HG03469 (cell line): Measurements from ENCODE around the gene DSCAM.
"Not testable (repeated sequence)": the region's sequence is repeated elsewhere in the genome, so short reads cannot be mapped to it uniquely, and the experiment has no call there.

ENCODE experiments used
- ATAC-seq: cut with Tn5 transposase; IDR thresholded peaks from one replicate; pipeline ENCODE4 v1.9.1; 2021; ENCODE audit warnings: mild to moderate bottlenecking, moderate library complexity, moderate number of reproducible peaks; ENCODE audit not compliant: unreplicated experiment

The DSCAM gene

DNA sequence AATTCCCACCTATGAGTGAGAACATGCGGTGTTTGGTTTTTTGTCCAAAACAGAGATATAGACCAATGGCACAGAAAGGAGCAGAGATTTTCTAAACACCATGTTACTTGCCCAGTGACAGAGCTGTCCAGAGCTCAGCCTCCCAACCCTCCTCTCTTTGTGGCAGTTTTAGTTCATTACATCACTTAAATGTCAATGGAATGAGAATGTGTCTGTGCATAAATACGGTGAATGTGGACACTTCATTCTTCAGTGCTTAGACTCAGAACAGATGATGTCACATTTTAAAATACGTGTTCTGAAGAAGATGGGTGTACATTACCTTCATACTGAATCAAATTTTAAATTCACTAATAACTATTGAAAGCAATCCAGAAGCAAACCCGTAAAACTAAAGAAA lies 374.9 kb downstream of the DSCAM start:
- ATAC-seq, result no peak

DNA sequence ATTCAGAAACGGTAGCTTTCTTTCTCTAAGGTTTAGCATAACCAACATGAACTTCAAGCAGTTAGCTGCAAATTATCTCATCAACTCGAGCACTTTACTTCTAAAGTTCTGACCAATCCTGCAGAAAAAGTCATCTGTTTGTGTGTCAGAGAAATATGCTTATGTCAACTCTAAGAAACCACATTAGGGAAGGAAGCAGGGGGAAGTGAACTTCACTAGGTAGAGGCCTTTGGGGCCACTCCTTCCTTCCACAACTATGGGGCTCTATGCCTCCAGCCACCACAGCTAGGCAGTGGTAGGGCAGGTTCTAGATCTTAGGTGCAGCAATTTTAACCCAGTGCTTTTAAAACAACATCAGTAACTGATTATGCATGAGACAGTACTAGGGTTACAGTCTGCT lies 375.9 kb downstream of the DSCAM start:
- no peak for ATAC-seq

DNA sequence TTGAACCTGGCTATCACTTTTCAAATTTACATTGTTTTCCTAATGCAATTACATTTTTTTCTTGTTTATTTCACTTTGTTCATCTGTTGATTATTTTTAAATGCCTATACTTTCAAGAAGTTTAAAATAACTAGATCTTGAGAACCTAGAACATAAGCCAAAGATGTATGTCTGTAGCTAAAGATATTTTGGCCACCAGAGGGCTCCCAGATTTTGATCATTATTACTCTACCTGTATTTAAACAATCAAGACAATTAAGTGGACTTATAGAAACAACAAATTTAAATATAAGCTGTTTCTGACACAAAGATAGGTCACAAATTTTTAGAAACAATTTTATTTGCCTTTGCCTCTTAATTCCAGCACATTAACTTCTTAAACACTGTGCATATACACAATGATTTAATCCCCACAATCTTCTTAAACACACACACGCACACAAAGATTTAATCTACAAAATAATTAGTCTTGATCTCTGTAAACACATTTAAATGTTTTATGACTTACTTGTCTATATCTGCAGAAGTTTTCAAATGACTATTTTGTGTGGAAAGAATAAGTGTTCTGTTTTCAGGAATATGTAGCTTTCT lies 380.0 kb downstream of the DSCAM start:
- ATAC-seq, result no peak

DNA sequence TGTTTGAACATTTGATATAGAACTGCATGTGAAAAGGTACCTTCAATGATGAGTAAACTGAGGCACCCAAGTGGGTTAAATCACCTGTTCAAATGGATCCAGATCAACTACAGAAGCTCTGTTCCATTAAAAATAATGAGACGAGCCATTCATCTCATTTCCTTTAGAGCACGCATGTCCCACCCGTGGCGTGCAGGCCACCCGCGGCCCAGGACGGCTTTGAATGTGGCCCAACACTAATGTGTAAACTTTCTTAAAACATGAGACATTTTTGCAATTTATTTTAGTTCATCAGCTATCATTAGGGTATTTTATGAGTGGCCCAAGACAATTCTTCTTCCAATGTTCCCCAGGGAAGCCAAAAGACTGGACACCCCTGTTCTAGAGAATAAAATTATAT lies 381.6 kb downstream of the DSCAM start:
- ATAC-seq, result no peak

GRCh38 chr21:40463176-40463575 lies 383.8 kb downstream of the DSCAM start:
- ATAC-seq, result no peak

GRCh38 chr21:40461008-40461407 lies 385.9 kb downstream of the DSCAM start:
- ATAC-seq, result no peak

DNA sequence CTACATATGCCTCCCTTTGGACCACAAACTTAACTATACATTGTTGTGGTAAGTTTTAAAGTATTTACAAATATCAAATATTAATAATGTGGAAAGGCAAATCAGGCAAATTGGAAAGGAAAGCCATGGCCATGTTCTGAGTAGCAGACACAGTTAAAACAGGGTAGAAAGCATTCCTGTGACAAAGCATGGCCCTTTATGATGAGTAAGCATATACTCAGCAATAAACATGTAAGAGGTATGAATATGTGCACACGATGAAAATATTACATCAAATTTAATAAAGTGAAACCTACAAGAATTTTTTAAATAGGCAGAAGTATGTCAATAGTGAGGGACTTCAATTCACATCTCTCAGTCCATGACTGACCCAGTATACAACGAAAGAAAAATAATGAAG lies 389.2 kb downstream of the DSCAM start:
- no peak for ATAC-seq

DNA sequence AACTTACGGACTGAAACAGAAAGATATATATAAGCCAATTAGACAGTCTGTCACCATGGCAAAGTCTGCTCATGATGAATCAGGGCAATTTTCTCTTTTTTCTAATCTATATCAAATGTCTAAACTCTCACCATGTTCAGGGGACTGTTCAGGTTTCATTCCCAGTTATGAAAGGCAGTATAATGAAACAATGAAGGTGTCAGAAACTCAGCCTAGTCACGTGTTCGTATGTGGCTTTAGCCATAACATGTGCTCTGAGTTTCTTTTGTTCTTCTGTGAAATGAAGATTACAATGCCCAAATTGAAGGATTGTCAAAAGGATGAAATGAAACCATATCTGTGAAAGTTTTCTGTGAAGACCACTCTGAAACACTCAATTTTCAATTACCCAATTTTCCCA lies 392.9 kb downstream of the DSCAM start:
- ATAC-seq, result no peak

DNA sequence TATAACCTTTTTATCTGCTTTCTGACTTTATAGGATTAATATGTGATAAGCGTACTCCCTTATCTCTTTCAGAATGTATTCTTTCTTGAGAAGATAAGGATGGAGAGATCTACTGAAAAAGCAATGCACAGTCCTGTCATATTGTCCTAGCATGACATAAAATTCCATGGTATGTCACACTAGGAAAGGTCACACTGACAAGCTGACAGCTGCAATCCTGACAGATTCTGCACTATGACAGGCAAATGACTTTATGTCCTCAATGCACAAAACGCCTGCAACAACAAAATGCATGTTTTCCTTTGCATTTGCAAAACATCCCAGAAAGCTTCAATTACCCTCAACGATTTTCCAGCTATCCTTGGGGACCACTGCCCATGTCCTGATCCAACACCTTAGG lies 393.8 kb downstream of the DSCAM start:
- no peak for ATAC-seq

- no peak for ATAC-seq
Observed at GRCh38 chr21:40452548-40452947, 394.4 kb downstream of the DSCAM start.

- no peak for ATAC-seq
Observed at GRCh38 chr21:40447016-40447415, 399.9 kb downstream of the DSCAM start.

- no peak for ATAC-seq
Observed at GRCh38 chr21:40445349-40445921, 401.5 kb downstream of the DSCAM start.

GRCh38 chr21:40439581-40439980 lies 407.4 kb downstream of the DSCAM start:
- not testable (repeated sequence) for ATAC-seq

DNA sequence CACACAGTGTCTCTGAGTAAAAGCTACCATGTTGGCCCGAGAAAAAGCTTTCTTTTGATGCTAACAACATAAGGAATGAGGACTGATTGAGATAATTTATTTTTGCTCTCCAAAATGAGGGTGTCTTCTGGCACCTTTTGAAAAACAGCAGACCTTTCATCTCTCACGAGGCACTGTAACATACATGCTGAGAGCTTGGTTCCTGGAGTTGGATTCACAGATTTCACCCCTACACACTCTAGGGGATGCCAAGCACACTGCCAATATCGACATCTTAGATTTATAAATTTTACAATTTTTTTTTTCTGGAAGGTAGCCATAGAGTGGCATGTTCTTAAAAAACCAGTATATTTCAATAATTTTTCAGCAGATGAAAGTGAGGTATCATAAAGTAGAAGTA lies 408.3 kb downstream of the DSCAM start:
- ATAC-seq, result no peak

GRCh38 chr21:40436261-40436660 lies 410.7 kb downstream of the DSCAM start:
- no peak for ATAC-seq

GRCh38 chr21:40433538-40433937 lies 413.4 kb downstream of the DSCAM start:
- no peak for ATAC-seq

- no peak for ATAC-seq
Observed at GRCh38 chr21:40425981-40426380, 421.0 kb downstream of the DSCAM start.

DNA sequence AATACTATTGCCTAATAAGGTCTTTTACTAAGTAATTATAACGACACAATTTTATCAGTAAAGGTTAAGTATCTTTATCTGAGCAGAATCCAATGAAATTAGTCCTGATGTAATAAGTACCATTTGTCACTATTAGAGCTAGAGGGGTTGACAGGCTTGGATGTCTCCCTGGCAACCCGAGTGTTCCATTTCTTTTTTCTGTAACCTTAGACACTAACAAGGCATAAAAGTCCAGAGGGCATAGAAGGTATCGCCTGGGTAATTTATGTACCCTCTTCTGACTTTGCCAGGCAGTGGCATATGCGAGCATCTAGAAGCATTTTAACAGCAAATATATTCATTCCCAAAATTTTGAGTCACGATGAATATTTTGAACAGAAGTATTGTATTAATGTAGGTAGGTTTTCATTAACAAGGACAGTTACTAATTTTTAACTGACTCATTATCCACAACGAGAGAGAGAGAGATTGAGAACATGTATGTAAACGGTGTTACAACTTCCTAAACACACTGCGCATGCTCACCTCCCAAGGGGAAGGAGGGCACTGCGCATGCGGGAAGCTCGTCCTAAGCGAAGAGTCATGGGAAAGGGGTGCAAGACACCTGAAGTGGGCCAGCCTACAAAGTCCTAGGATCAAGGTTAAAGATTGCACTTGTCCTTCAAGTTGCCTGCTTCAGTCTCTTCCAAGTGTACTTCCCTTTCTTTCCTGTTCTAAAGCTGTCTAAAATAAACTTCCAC lies 423.9 kb downstream of the DSCAM start:
- ATAC-seq, result no peak

DNA sequence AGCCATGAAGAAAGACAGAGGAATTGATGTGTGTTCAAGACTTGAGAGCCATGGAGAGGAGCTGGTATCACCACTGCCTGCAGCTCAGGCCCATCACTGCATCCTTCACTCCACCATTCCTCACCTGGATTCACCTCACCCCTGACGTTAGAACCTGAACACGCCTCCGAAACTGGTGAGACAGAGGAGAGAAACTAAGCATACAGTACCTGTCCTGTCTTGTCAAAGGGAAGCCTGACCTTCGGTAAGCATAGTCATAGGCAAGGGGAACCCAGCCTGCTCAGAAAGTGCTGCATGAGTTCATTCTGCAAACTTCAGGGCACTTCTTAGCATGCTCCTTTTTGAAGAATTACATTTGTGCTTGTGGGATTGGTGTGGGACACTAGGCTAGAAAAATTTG lies 425.8 kb downstream of the DSCAM start:
- no peak for ATAC-seq

- ATAC-seq, result no peak
Observed at GRCh38 chr21:40416572-40416971, 430.4 kb downstream of the DSCAM start.

- no peak for ATAC-seq
Observed at GRCh38 chr21:40408561-40408960, 438.4 kb downstream of the DSCAM start.

DNA sequence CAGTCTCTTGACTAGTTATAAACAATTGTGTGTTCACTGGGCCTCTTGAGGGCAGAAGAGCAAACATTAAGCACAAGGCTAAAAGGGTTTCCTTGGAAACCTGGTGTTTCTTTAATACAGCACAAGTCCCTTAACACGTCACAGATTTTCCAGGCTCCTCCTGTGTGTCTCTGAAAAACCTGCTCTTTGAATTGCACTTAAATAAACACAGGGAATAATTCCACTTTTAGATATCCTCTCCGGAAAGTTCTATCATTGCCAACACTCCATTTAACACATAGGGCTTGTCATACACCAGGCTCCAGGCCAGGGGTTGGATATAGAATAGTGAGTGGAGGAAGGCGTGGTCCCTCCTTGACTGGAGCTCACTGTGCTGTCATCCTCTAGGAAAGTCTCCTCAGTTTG lies 442.6 kb downstream of the DSCAM start:
- no peak for ATAC-seq
